ENCODE data around the gene BTF3. TPM values are rescaled to one million over a fixed set of nuclear protein-coding genes. Genes with fewer than 3 reads are reported as not detected.

BTF3 gene
- total RNA-seq, 4 donors from 2014 or later = 407 to 480 (median 449) TPM

GRCh38 chr5:73545403-73545779, 47.1 kb downstream of the BTF3 start:
- no peak for DNase-seq (ENCODE audit: low spot score)
- ATAC-seq (ENCODE audit: low FRiP score) = no peak
- TF ChIP-seq CTCF (IDR thresholded peaks at IDR 0.05) = no peak

DNA sequence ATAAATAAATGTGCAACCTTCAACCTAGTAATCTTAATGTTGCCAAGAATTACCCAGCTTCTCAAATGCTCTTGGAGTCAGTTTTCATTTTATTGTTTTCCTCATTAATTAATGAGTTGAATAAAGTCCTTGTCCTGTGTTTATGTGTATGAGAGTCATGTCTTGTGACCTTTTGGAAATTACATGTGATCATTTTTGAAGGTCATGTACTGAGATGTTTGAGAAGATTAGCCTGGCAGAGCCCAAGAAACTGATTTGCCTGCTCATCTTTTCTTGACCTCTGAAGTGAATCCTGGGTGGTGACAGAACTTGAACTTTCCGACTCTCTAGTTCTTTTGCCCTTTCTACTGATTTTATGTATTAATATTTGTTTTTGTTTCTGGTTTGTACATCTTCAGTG, 51.8 kb downstream of the BTF3 start:
- no peak for TF ChIP-seq CTCF (IDR thresholded peaks at IDR 0.05)
- DNase-seq (ENCODE audit: low spot score) (no peak), ATAC-seq (ENCODE audit: low FRiP score) (no peak)

GRCh38 chr5:73552642-73553041, 54.4 kb downstream of the BTF3 start:
- DNase-seq (ENCODE audit: low spot score) = no peak
- ATAC-seq (ENCODE audit: low FRiP score) = no peak
- no peak for TF ChIP-seq CTCF (IDR thresholded peaks at IDR 0.05)

Other genes starting within 250 kb of the BTF3 start
- gene FOXD1, start 49.7 kb upstream of the BTF3 start, total RNA-seq = under 1 TPM in 1 of 4 donors, not detected in 3; 0.63 TPM
- 10 to 100 TPM; 13.3 to 22.9 (median 16.4) TPM for gene ANKRA2, start 67.2 kb downstream of the BTF3 start, total RNA-seq
- gene UTP15, start 67.3 kb downstream of the BTF3 start, total RNA-seq = 10 to 100 TPM; 24.9 to 51.0 (median 33.3) TPM
- gene ARHGEF28, start 127.8 kb downstream of the BTF3 start, total RNA-seq = 10 to 100 TPM in 3 of 4 donors, 1 to 10 TPM in 1; 8.2 to 16.5 (median 15.4) TPM

Measured in omental fat pad (tissue), 4 donors.